Subcutaneous adipose tissue (tissue), 4 donors: ENCODE measurements around the gene PRSS38. TPM values are rescaled to one million over a fixed set of nuclear protein-coding genes. Genes with fewer than 3 reads are reported as not detected.

Experiments used
- total RNA-seq, 4 donors: library from RNA; depleted of rRNA; stranded (reverse); fragments of >200 nt; gene quantifications; one replicate each; pipeline ENCODE4 v1.1.0, GENCODE V29; 2016
- TF ChIP-seq, protein P1 (sequence below): fragments of 450-650 bp; IDR thresholded peaks from one replicate; pipeline ENCODE4 v1.5.1; 2016; ENCODE audit warnings: low read depth, mild to moderate bottlenecking, control low read depth, antibody characterized with exemption, moderate library complexity

Gene PRSS38
- total RNA-seq, 4 donors from 2014 or later, result not detected

DNA sequence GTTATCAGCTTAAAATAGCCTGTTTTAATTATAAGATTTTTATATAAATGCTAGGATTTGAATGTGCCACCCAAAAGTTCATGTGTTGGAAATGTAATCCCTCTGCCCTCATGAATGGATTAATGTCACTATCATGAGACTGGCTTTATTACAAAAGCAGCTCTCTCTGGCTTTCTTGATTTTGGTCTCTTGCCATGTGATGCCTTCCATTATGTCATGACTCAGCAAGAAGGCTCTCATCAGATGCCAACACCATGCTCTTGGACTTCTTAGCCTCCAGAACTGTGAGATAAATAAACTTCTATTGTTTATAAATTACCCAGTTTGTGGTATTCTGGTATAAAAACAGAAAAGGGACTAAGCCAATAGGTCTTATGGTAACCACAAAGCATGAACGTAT, 6.9 kb upstream of the PRSS38 start:
- TF ChIP-seq, protein P1, sequence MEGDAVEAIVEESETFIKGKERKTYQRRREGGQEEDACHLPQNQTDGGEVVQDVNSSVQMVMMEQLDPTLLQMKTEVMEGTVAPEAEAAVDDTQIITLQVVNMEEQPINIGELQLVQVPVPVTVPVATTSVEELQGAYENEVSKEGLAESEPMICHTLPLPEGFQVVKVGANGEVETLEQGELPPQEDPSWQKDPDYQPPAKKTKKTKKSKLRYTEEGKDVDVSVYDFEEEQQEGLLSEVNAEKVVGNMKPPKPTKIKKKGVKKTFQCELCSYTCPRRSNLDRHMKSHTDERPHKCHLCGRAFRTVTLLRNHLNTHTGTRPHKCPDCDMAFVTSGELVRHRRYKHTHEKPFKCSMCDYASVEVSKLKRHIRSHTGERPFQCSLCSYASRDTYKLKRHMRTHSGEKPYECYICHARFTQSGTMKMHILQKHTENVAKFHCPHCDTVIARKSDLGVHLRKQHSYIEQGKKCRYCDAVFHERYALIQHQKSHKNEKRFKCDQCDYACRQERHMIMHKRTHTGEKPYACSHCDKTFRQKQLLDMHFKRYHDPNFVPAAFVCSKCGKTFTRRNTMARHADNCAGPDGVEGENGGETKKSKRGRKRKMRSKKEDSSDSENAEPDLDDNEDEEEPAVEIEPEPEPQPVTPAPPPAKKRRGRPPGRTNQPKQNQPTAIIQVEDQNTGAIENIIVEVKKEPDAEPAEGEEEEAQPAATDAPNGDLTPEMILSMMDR, result no peak

DNA sequence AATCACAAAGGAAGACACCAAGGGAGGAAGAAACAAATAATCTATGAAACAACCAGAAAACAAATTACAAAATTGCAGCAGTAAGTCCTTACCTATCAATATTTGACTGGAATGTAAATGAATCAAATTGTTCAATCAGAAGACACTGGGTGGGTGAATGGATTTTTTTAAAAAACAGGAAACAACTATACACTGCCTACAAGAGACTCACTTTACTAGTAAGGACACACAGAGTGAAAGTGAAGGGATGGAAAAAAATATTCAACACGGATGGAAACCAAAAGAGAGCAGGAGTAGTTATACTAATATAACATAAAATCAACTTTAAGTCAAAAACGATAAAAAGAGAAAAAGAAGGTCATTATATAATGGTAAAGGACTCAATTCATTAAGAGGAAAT, 6.4 kb upstream of the PRSS38 start:
- TF ChIP-seq, protein P1, result no peak

DNA sequence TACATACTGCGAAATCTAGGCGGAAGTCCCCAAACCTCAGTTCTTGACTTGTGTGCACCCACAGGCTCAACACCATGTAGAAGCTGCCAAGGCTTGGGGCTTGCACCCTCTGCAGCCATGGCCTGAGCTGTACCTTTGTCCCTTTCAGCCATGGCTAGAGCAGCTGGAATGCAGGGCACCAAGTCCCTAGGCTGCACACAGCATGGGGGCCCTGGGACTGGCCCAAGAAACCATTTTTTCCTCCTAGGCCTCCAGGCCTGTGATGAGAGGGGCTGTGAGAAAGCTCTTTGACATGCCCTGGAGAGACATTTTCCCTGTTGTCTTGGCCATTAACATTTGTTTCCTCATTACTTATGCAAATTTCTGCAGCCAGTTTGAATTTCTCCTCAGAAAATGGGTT, 1.5 kb upstream of the PRSS38 start:
- TF ChIP-seq, protein P1, result no peak

DNA sequence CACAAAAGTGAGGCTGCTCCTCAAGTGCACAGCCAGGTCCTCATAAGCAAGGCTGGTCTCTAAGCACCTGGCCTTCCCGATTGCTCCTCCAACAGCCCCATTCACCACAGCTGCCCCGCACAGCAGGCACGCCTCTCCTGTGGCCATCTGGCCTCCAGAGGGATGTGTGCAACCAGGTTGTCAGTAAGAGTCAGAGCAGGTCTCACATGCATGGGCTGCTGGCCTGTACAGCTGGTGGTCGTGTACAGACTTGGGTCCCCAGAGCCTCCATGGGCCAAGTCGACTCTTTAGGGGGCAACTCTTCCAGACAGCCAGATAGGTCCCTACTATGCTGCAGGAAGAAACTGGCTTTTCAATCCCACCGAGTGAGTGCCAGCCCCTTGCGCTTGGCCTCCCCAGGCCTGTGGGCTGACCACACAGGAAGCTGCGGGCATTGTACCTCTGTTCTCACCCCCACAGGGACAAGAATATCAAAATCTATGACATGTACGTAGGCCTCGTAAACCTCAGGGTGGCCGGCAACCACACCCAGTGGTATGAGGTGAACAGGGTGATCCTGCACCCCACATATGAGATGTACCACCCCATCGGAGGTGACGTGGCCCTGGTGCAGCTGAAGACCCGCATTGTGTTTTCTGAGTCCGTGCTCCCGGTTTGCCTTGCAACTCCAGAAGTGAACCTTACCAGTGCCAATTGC, 1.4 kb downstream of the PRSS38 start:
- TF ChIP-seq, protein P1, result no peak

DNA sequence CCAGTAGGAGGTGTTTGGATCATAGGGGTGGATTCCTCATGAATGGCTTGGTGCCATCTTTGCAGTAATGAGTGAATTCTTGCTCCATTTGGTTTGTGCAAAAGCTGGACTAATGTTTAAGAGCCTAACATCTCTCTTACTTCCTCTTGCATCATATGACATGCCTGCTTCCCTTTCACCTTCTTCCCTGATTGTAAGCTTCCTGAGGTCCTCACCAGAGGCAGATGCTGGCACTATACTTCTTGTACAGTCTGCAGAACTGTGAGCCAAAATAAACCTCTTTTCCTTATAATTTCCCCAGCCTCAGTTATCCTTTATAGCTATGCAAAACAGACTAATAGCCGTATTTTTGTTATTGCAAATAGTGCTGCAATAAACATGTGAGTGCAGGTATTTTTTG, 8.1 kb downstream of the PRSS38 start:
- TF ChIP-seq, protein P1, result no peak

DNA sequence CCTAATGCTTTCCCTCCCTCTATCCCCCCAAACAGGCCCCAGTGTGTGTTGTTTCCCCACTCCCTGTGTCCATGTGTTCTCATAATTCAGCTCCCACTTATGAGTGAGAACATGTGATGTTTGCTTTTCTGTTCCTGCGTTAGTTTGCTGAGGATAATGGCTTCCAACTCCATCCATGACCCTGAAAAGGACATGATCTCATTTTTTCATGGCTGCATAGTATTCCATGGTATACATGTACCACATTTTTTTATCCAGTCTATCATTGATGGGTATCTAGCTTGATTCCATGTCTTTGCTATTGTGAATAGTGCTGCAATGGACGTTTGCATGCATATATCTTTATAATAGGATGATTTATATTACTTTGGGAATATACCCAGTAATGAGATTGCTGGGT, 8.7 kb downstream of the PRSS38 start:
- TF ChIP-seq, protein P1, result no peak

DNA sequence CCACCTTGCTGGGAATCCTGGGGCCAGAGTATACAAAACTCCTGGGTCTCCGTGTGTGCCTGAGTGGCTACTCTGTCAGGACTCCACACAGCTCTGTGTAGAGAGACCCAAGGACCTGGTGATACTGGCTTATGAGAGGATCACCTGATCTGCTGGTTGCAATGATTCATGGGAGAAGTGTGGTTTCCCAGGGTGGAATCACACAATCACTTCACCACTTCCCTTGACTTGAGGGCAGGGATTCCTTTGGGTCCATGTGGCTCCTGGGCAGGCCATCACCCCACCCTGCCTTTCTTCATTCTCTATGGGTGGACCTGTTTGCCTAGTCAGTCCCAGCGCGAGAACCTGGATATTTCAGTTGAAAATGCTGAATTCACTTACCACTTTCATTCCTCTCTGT, 13.3 kb downstream of the PRSS38 start:
- TF ChIP-seq, protein P1, result no peak
